SU-DHL-6 (cell line): Measurements from ENCODE around the gene WFDC10B.

Source experiments
- H2AFZ ChIP-seq: fragments of 200-600 bp; sonication (generic); 2 replicates; pipeline ENCODE4 v1.6.1; 2014; ENCODE audit warnings: low read depth, mild to moderate bottlenecking, moderate library complexity, mixed read lengths, antibody characterized with exemption, low read length; ENCODE audit not compliant: severe bottlenecking
- H3F3A ChIP-seq: fragments of 200-600 bp; shearing (Covaris generic); 2 replicates; pipeline ENCODE4 v1.6.0; 2016; ENCODE audit warnings: antibody characterized with exemption, mild to moderate bottlenecking; ENCODE audit not compliant: insufficient read depth
- H3K27ac ChIP-seq: fragments of 200-600 bp; sonication (generic); 2 replicates; pipeline ENCODE4 v1.5.1; 2016; ENCODE audit warnings: low read depth, mild to moderate bottlenecking, low read length, moderate library complexity, mixed read lengths
- H3K27me3 ChIP-seq: fragments of 200-600 bp; sonication (generic), shearing (Covaris generic); 2 replicates; pipeline ENCODE4 v1.6.0; 2014; ENCODE audit warnings: mild to moderate bottlenecking, low read length
- H3K36me3 ChIP-seq: fragments of 200-600 bp; sonication (generic); 2 replicates; pipeline ENCODE4 v1.6.1; 2014; ENCODE audit warnings: mild to moderate bottlenecking, low read length, mixed read lengths
- H3K4me2 ChIP-seq: fragments of 300-600, 200-600 bp; shearing (Covaris generic), sonication (generic); 2 replicates; pipeline ENCODE4 v1.6.0; 2014; ENCODE audit warnings: low read length, low read depth, mild to moderate bottlenecking; ENCODE audit not compliant: poor library complexity, severe bottlenecking
- H3K4me3 ChIP-seq: fragments of 200-600 bp; sonication (generic); 2 replicates; pipeline ENCODE4 v1.5.1; 2014; ENCODE audit warnings: antibody characterized with exemption, low read length, mild to moderate bottlenecking, mixed read lengths; ENCODE audit not compliant: insufficient read depth, poor library complexity, severe bottlenecking
- H3K79me2 ChIP-seq: fragments of 200-600 bp; sonication (generic); 2 replicates; pipeline ENCODE4 v1.6.1; 2014; ENCODE audit warnings: mild to moderate bottlenecking, low read length, moderate library complexity; ENCODE audit not compliant: insufficient read depth
- H3K9ac ChIP-seq: fragments of 200-600 bp; sonication (generic); 2 replicates; pipeline ENCODE4 v1.7.0; 2014; ENCODE audit warnings: mild to moderate bottlenecking, low read length
- H3K9me2 ChIP-seq: fragments of 200-600 bp; sonication (generic); replicated peaks from 2 replicates; pipeline ENCODE4 v1.6.1; 2014; ENCODE audit warnings: low read length; ENCODE audit not compliant: insufficient read depth
- H3K9me3 ChIP-seq: fragments of 200-600 bp; sonication (generic); 2 replicates; pipeline ENCODE4 v1.6.1; 2014; ENCODE audit warnings: low read length, mixed read lengths; ENCODE audit not compliant: insufficient read depth
- H4K20me1 ChIP-seq: fragments of 200-600 bp; sonication (generic); 2 replicates; pipeline ENCODE4 v1.6.1; 2014; ENCODE audit warnings: low read depth, mild to moderate bottlenecking, antibody characterized with exemption, low read length, moderate library complexity, mixed read lengths
- CTCF ChIP-seq: fragments of 200-600 bp; sonication (generic); IDR thresholded peaks from one replicate; pipeline ENCODE4 v1.5.1; 2017; ENCODE audit warnings: antibody characterized with exemption, mild to moderate bottlenecking, low read length, moderate library complexity; ENCODE audit not compliant: insufficient read depth, poor library complexity, severe bottlenecking
- EZH2phosphoT487 ChIP-seq: fragments of 200-600 bp; sonication (generic), shearing (Covaris generic); conservative IDR thresholded peaks from 2 replicates; pipeline ENCODE4 v1.6.1; 2018; ENCODE audit warnings: mild to moderate bottlenecking, antibody characterized with exemption, low read length, moderate library complexity, mixed read lengths

WFDC10B gene

GRCh38 chr20:45732199-45732598 is 27.4 kb upstream of the WFDC10B start:
- H2AFZ ChIP-seq: no peak overlapping the region
- no peaks in the 10 kb centered on the region for H4K20me1 ChIP-seq
- H3K9ac ChIP-seq: no peak overlapping the region
- H3K79me2 ChIP-seq: no peaks in the 10 kb centered on the region
- H3K4me2 ChIP-seq: no peak overlapping the region
- no peak overlapping the region for H3K4me3 ChIP-seq
- H3K27ac ChIP-seq: no peak overlapping the region
- no peaks in the 10 kb centered on the region for H3K9me2 ChIP-seq
- H3K36me3 ChIP-seq: no peaks in the 10 kb centered on the region
- no peak for TF ChIP-seq CTCF
- no peak for TF ChIP-seq EZH2phosphoT487
- no peaks in the 10 kb centered on the region for H3F3A ChIP-seq
- no peaks in the 10 kb centered on the region; the same call in 1 of the 2 replicates for H3K27me3 ChIP-seq
- no peaks in the 10 kb centered on the region for H3K9me3 ChIP-seq

- no peaks in the 10 kb centered on the region for H3K9me3 ChIP-seq
- no peaks in the 10 kb centered on the region for H3K36me3 ChIP-seq
- H3K9me2 ChIP-seq: no peaks in the 10 kb centered on the region
- H2AFZ ChIP-seq: no peak overlapping the region
- H3K79me2 ChIP-seq: no peaks in the 10 kb centered on the region
- no peak overlapping the region for H3K4me3 ChIP-seq
- no peak overlapping the region for H3K27ac ChIP-seq
- no peak for TF ChIP-seq CTCF
- TF ChIP-seq EZH2phosphoT487: no peak
- H3K9ac ChIP-seq: no peak overlapping the region
- no peak overlapping the region for H3K4me2 ChIP-seq
- no peaks in the 10 kb centered on the region; the same call in 1 of the 2 replicates for H4K20me1 ChIP-seq
- H3F3A ChIP-seq: no peaks in the 10 kb centered on the region
- no peaks in the 10 kb centered on the region; the same call in 1 of the 2 replicates for H3K27me3 ChIP-seq
These were observed 22.2 kb upstream of the WFDC10B start for GRCh38 chr20:45727044-45727443.

GRCh38 chr20:45725134-45725533 is 20.3 kb upstream of the WFDC10B start:
- no peak overlapping the region for H3K27ac ChIP-seq
- H3F3A ChIP-seq: no peaks in the 10 kb centered on the region
- no peaks in the 10 kb centered on the region for H3K36me3 ChIP-seq
- H3K4me2 ChIP-seq: no peak overlapping the region
- H4K20me1 ChIP-seq: no peaks in the 10 kb centered on the region; the same call in 1 of the 2 replicates
- no peaks in the 10 kb centered on the region for H3K9me3 ChIP-seq
- H3K27me3 ChIP-seq: no peaks in the 10 kb centered on the region; the same call in 1 of the 2 replicates
- TF ChIP-seq EZH2phosphoT487 (no peak), CTCF (no peak)
- H3K9me2 ChIP-seq: no peaks in the 10 kb centered on the region
- H3K79me2 ChIP-seq: no peaks in the 10 kb centered on the region
- H3K9ac ChIP-seq: no peak overlapping the region
- H3K4me3 ChIP-seq: no peak overlapping the region
- H2AFZ ChIP-seq: no peak overlapping the region
